HepG2 (cell line): ENCODE results near the gene DOC2A. TPM values are rescaled to one million over a fixed set of nuclear protein-coding genes. Genes with fewer than 3 reads are reported as not detected.

Experiments used
- CHD2 ChIP-seq: IDR thresholded peaks from 2 replicates; pipeline ENCODE4 v1.6.1; 2011; ENCODE audit warnings: low read depth, low read length, improper control_type of control experiment
- FOXP1 ChIP-seq, 2 experiments: fragments of 450-650 bp in 1 of 2; IDR thresholded peaks; 2 replicates each; pipeline ENCODE4 v1.6.1; 2017 to 2018; ENCODE audit warnings: antibody characterized with exemption in 1 of 2
- SOX13 ChIP-seq, 3 experiments: fragments of 450-650 bp in 1 of 3; sonication (generic) in 1 of 3; formaldehyde crosslinking in 1 of 3; IDR thresholded peaks in 2 of 3; conservative IDR thresholded peaks in 1 of 3; 2 replicates each; pipeline versions ENCODE4 v1.5.0 to v1.6.1; 2016 to 2020; ENCODE audit warnings: antibody characterized with exemption in 1 of 3, mild to moderate bottlenecking in 1 of 3, missing compliant biosample characterization in 1 of 3, missing genetic modification reagents in 1 of 3, moderate library complexity in 1 of 3
- TBX2 ChIP-seq: sonication (generic); formaldehyde crosslinking; IDR thresholded peaks from 2 replicates; pipeline ENCODE4 v1.5.0; 2020; ENCODE audit warnings: missing genetic modification reagents, mild to moderate bottlenecking, borderline replicate concordance
- U2AF2 ChIP-seq: fragments of 200-400 bp; formaldehyde crosslinking; IDR thresholded peaks from 2 replicates; pipeline ENCODE4 v1.6.1; 2017; ENCODE audit warnings: low read depth, mild to moderate bottlenecking, low read length
- ZFX ChIP-seq: sonication (generic); formaldehyde crosslinking; IDR thresholded peaks from 2 replicates; pipeline ENCODE4 v1.4.0; 2020; ENCODE audit warnings: mild to moderate bottlenecking, low read depth, missing genetic modification reagents, moderate library complexity
- ZNF572 ChIP-seq: sonication (generic); formaldehyde crosslinking; IDR thresholded peaks from 2 replicates; pipeline ENCODE4 v1.5.1; 2020; ENCODE audit warnings: mild to moderate bottlenecking, missing genetic modification reagents
- polyA plus RNA-seq, 8 experiments: library from polyadenylated mRNA; depleted of rRNA in 3 of 8; stranded (reverse) in 7 of 8; unstranded in 1 of 8; fragments of >200 nt; fragmentation: Illumina TruSeq in 4 of 8; extraction: Trizol in 4 of 8; gene quantifications; 2 replicates each; pipeline versions ENCODE4 v1.2.1 to v1.2.3, GENCODE V29; 2011 to 2016; ENCODE audit warnings: low read depth in 4 of 8, missing spikeins in 1 of 8, mixed read lengths in 1 of 8; ENCODE audit not compliant: insufficient read depth in 1 of 8
- total RNA-seq, 5 experiments: library from RNA; depleted of rRNA; stranded (reverse); fragments of >200 nt; fragmentation: Illumina TruSeq; extraction: Trizol; gene quantifications; 2 replicates each; pipeline ENCODE4 v1.2.3, GENCODE V29; 2016; ENCODE audit warnings: low read depth in 1 of 5
- TF ChIP-seq, protein P1 (sequence below): sonication (generic); formaldehyde crosslinking; IDR thresholded peaks from 2 replicates; pipeline ENCODE4 v1.4.0; 2020; ENCODE audit warnings: missing genetic modification reagents
- TF ChIP-seq, protein P2 (sequence below): sonication (generic); formaldehyde crosslinking; IDR thresholded peaks from 2 replicates; pipeline ENCODE4 v1.5.0; 2020; ENCODE audit warnings: missing genetic modification reagents, mild to moderate bottlenecking, borderline replicate concordance
- TF ChIP-seq, protein P3 (sequence below): IDR thresholded peaks from 2 replicates; pipeline ENCODE4 v1.4.0; 2020; ENCODE audit warnings: mild to moderate bottlenecking, missing genetic modification reagents
- TF ChIP-seq, protein P4 (sequence below): IDR thresholded peaks from 2 replicates; pipeline ENCODE4 v1.6.1; 2018; ENCODE audit warnings: missing genetic modification reagents, mild to moderate bottlenecking, missing compliant biosample characterization
- TF ChIP-seq, protein P5 (sequence below): sonication (generic); formaldehyde crosslinking; IDR thresholded peaks from 2 replicates; pipeline ENCODE4 v1.5.1; 2020; ENCODE audit warnings: mild to moderate bottlenecking, moderate library complexity, missing genetic modification reagents

Gene DOC2A
- total and polyA plus RNA-seq, 2 of the 13 experiments (the other 11 are each of a cell fraction or from before 2014, with no cell fraction given) = 0.15 to 0.55 TPM

DNA sequence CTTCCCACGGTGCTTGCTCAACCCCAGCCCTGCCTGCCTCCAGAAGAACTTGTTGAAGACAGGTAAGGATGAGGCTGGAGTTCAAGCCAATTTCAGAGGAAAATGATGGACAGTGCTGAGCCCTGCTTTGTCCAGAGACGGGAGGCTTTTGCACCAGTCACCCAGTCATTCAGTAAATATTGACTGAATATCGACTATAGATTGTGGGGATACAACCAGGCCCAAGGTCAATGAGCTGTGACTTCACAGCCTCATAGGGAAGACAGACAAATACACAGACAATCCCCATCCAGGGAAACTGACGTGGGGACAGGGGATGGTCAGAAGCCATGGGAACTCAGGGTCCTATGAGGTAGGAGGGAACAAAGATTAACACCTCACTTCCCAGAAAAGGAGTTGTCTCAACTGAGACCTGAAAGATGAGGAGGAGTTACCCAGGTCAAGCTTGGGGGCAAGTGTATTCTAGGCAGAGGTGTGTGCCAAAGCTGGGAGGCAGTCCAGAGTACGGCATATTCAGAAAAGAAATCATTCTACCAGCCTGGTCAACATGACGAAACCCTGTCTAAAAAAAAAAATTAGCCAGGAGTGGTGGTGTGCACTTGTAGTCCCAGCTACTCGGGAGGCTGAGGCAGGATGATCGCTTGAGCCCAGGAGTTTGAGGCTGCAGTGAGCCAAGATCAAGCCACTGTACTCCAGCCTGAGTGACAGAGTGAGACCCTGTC, 5.9 kb upstream of the DOC2A start (continued):
- TF ChIP-seq, protein P1, sequence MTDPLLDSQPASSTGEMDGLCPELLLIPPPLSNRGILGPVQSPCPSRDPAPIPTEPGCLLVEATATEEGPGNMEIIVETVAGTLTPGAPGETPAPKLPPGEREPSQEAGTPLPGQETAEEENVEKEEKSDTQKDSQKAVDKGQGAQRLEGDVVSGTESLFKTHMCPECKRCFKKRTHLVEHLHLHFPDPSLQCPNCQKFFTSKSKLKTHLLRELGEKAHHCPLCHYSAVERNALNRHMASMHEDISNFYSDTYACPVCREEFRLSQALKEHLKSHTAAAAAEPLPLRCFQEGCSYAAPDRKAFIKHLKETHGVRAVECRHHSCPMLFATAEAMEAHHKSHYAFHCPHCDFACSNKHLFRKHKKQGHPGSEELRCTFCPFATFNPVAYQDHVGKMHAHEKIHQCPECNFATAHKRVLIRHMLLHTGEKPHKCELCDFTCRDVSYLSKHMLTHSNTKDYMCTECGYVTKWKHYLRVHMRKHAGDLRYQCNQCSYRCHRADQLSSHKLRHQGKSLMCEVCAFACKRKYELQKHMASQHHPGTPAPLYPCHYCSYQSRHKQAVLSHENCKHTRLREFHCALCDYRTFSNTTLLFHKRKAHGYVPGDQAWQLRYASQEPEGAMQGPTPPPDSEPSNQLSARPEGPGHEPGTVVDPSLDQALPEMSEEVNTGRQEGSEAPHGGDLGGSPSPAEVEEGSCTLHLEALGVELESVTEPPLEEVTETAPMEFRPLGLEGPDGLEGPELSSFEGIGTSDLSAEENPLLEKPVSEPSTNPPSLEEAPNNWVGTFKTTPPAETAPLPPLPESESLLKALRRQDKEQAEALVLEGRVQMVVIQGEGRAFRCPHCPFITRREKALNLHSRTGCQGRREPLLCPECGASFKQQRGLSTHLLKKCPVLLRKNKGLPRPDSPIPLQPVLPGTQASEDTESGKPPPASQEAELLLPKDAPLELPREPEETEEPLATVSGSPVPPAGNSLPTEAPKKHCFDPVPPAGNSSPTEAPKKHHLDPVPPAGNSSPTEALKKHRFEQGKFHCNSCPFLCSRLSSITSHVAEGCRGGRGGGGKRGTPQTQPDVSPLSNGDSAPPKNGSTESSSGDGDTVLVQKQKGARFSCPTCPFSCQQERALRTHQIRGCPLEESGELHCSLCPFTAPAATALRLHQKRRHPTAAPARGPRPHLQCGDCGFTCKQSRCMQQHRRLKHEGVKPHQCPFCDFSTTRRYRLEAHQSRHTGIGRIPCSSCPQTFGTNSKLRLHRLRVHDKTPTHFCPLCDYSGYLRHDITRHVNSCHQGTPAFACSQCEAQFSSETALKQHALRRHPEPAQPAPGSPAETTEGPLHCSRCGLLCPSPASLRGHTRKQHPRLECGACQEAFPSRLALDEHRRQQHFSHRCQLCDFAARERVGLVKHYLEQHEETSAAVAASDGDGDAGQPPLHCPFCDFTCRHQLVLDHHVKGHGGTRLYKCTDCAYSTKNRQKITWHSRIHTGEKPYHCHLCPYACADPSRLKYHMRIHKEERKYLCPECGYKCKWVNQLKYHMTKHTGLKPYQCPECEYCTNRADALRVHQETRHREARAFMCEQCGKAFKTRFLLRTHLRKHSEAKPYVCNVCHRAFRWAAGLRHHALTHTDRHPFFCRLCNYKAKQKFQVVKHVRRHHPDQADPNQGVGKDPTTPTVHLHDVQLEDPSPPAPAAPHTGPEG = no peak
- TF ChIP-seq, protein P2, sequence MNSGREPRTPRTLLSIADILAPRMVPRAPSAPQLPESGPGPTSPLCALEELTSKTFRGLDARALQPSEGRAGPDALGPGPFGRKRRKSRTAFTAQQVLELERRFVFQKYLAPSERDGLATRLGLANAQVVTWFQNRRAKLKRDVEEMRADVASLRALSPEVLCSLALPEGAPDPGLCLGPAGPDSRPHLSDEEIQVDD (CRISPR knock-in tag) = 0 out of 2 replicates have a peak, but pooled peaks have one; percentile 17
- TF ChIP-seq FOXP1 (IDR thresholded peaks at IDR 0.05) (no peak), FOXP1 (CRISPR knock-in tag; IDR thresholded peaks at IDR 0.05) (0 out of 2 replicates have a peak, but pooled peaks have one; percentile 19), SOX13 (IDR thresholded peaks at IDR 0.05) (no peak), SOX13 (CRISPR knock-in tag; conservative IDR thresholded peaks at IDR 0.05 in 1 of 2, IDR thresholded peaks at IDR 0.05 in 1 of 2) (peak in 1 of 2 experiments; percentile 36; a peak in 1 of 4 replicates), CHD2 (no peak), TBX2 (0 out of 2 replicates have a peak, but pooled peaks have one; percentile 31), ZNF572 (no peak), ZFX (CRISPR knock-in tag) (0 out of 2 replicates have a peak, but pooled peaks have one; percentile 30), U2AF2 (no peak)
- TF ChIP-seq, protein P3, sequence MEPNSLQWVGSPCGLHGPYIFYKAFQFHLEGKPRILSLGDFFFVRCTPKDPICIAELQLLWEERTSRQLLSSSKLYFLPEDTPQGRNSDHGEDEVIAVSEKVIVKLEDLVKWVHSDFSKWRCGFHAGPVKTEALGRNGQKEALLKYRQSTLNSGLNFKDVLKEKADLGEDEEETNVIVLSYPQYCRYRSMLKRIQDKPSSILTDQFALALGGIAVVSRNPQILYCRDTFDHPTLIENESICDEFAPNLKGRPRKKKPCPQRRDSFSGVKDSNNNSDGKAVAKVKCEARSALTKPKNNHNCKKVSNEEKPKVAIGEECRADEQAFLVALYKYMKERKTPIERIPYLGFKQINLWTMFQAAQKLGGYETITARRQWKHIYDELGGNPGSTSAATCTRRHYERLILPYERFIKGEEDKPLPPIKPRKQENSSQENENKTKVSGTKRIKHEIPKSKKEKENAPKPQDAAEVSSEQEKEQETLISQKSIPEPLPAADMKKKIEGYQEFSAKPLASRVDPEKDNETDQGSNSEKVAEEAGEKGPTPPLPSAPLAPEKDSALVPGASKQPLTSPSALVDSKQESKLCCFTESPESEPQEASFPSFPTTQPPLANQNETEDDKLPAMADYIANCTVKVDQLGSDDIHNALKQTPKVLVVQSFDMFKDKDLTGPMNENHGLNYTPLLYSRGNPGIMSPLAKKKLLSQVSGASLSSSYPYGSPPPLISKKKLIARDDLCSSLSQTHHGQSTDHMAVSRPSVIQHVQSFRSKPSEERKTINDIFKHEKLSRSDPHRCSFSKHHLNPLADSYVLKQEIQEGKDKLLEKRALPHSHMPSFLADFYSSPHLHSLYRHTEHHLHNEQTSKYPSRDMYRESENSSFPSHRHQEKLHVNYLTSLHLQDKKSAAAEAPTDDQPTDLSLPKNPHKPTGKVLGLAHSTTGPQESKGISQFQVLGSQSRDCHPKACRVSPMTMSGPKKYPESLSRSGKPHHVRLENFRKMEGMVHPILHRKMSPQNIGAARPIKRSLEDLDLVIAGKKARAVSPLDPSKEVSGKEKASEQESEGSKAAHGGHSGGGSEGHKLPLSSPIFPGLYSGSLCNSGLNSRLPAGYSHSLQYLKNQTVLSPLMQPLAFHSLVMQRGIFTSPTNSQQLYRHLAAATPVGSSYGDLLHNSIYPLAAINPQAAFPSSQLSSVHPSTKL (CRISPR knock-in tag) = peak; percentile 43; the same call in 1 of the 2 replicates
- TF ChIP-seq, protein P4, sequence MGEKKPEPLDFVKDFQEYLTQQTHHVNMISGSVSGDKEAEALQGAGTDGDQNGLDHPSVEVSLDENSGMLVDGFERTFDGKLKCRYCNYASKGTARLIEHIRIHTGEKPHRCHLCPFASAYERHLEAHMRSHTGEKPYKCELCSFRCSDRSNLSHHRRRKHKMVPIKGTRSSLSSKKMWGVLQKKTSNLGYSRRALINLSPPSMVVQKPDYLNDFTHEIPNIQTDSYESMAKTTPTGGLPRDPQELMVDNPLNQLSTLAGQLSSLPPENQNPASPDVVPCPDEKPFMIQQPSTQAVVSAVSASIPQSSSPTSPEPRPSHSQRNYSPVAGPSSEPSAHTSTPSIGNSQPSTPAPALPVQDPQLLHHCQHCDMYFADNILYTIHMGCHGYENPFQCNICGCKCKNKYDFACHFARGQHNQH (CRISPR knock-in tag) = peak; percentile 57; the same call in 1 of the 2 replicates
- TF ChIP-seq, protein P5, sequence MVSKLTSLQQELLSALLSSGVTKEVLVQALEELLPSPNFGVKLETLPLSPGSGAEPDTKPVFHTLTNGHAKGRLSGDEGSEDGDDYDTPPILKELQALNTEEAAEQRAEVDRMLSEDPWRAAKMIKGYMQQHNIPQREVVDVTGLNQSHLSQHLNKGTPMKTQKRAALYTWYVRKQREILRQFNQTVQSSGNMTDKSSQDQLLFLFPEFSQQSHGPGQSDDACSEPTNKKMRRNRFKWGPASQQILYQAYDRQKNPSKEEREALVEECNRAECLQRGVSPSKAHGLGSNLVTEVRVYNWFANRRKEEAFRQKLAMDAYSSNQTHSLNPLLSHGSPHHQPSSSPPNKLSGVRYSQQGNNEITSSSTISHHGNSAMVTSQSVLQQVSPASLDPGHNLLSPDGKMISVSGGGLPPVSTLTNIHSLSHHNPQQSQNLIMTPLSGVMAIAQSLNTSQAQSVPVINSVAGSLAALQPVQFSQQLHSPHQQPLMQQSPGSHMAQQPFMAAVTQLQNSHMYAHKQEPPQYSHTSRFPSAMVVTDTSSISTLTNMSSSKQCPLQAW (CRISPR knock-in tag) = 0 out of 2 replicates have a peak, but pooled peaks have one; percentile 26
